Stimulated activated CD8-positive, alpha-beta memory T cell treated with anti-CD3 and anti-CD28 coated beads, Interleukin-7, amount 100 ng/mL, for 4 hours (primary cell): ENCODE data around the gene S100A10.

Source experiments
- DNase-seq, 2 donors: peaks; one replicate each; pipeline ENCODE4 v3.0.0-alpha.2; 2020; ENCODE audit warnings: low read depth in 2 of 2

Gene S100A10

GRCh38 chr1:151964510-151964909 is 29.1 kb downstream of the S100A10 start:
- DNase-seq, result no peak

GRCh38 chr1:151963288-151963687 is 30.4 kb downstream of the S100A10 start:
- DNase-seq, result no peak

GRCh38 chr1:151961833-151962232 is 31.8 kb downstream of the S100A10 start:
- no peak for DNase-seq

- DNase-seq, result no peak
Observed at GRCh38 chr1:151960780-151961513, 32.7 kb downstream of the S100A10 start.

GRCh38 chr1:151958959-151959358 is 34.7 kb downstream of the S100A10 start:
- no peak for DNase-seq

- no peak for DNase-seq
Observed at GRCh38 chr1:151956957-151957497, 36.6 kb downstream of the S100A10 start.

GRCh38 chr1:151953409-151954094 is 40.1 kb downstream of the S100A10 start:
- DNase-seq, result no peak

- DNase-seq, result no peak
Observed at GRCh38 chr1:151952811-151953210, 40.8 kb downstream of the S100A10 start.

GRCh38 chr1:151949371-151950193 is 44.1 kb downstream of the S100A10 start:
- DNase-seq, result no peak

GRCh38 chr1:151948506-151948905 is 45.2 kb downstream of the S100A10 start:
- DNase-seq, result no peak

- no peak for DNase-seq
Observed at GRCh38 chr1:151947140-151947539, 46.5 kb downstream of the S100A10 start.

- DNase-seq, result peak; percentile 71 to 85
Observed at GRCh38 chr1:151945725-151946722, 47.6 kb downstream of the S100A10 start.

GRCh38 chr1:151944857-151945575 is 48.6 kb downstream of the S100A10 start:
- DNase-seq, result no peak

GRCh38 chr1:151944126-151944856 is 49.4 kb downstream of the S100A10 start:
- DNase-seq, result no peak

- no peak for DNase-seq
Observed at GRCh38 chr1:151943591-151943990, 50.1 kb downstream of the S100A10 start.

- no peak for DNase-seq
Observed at GRCh38 chr1:151942882-151943281, 50.8 kb downstream of the S100A10 start.

GRCh38 chr1:151940541-151940940 is 53.1 kb downstream of the S100A10 start:
- no peak for DNase-seq

- no peak for DNase-seq
Observed at GRCh38 chr1:151939779-151940178, 53.9 kb downstream of the S100A10 start.

- DNase-seq, result no peak
Observed at GRCh38 chr1:151939141-151939540, 54.5 kb downstream of the S100A10 start.

- no peak for DNase-seq
Observed at GRCh38 chr1:151936653-151937052, 57.0 kb downstream of the S100A10 start.
